ENCODE results near the gene BCL2L1.

DNA sequence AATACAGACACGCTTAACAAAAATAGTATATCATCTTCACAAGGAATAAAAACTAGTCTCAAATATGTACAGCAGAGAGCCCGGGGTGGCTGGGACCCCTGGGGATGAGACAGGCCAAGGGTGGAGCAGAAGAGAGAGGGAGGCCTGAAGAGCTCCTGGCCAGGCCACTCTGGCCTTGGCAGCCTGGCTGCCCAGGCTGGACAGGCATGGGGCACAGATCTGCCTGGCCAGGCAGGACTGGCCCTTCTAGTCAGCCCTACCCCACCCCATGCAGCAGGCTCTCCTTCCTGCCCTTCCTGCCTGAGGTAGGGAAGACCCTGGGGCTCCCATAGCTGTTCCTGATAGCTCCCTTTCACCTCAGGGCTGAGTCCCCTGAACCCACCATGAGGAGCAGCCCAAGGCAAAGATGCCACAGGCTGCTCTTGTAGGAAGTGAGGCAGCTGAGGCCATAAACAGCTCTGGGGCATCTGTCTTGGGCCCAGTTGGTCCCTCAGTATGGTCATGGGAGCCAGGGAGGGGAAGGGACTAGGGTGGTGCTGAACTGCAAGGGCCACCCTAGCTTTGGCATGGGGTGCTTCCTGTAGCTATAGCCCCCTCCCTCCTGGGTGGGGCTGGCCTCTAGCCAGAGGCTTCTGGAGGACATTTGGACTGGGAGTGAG is 57.8 kb downstream of the BCL2L1 start:
- TF ChIP-seq CTCF (conservative IDR thresholded peaks at IDR 0.05; ENCODE audit: low read length), result no peak
- no peak for TF ChIP-seq EZH2phosphoT487 (IDR thresholded peaks at IDR 0.05; ENCODE audit: borderline replicate concordance, low read depth, low read length)

Measured in OCI-LY7 (cell line).